Common myeloid progenitor, CD34-positive (primary cell): ENCODE measurements around the gene NOP53.

Source experiments
- CTCF ChIA-PET: fragments of 350-600 bp; sonication (Branson Sonifier 250); formaldehyde crosslinking; loops from one replicate; lab custom pipeline; 2021; ENCODE audit warnings: antibody characterized with exemption; lab: Charles Lee
- POLR2A ChIA-PET: fragments of 350-600 bp; sonication (Branson Sonifier 250); formaldehyde crosslinking; loops from one replicate; lab custom pipeline; 2021; ENCODE audit warnings: antibody characterized with exemption; lab: Charles Lee
- DNase-seq, 3 donors: peaks; one replicate each; pipeline versions ENCODE4 v3.0.0 to v3.0.0-alpha.2; 2013
- H3K27ac ChIP-seq, 2 experiments: 1 replicate in 1 of 2; 2 replicates in 1 of 2; pipeline ENCODE4 v1.7.0; 2013; ENCODE audit warnings: inconsistent platforms in 2 of 2, low read length in 2 of 2, mild to moderate bottlenecking in 2 of 2, low read depth in 1 of 2, moderate library complexity in 1 of 2; ENCODE audit not compliant: severe bottlenecking in 2 of 2, insufficient read depth in 1 of 2, poor library complexity in 1 of 2
- H3K27me3 ChIP-seq, 5 experiments: replicated peaks in 2 of 5; 1 replicate in 3 of 5; 2 replicates in 2 of 5; pipeline versions ENCODE4 v1.6.1 to v1.7.0; 2013; ENCODE audit warnings: low read length in 4 of 5, mild to moderate bottlenecking in 2 of 5, moderate library complexity in 2 of 5, inconsistent platforms in 1 of 5; ENCODE audit not compliant: insufficient read depth in 5 of 5, control insufficient read depth in 4 of 5
- H3K36me3 ChIP-seq, 4 experiments: 1 replicate in 2 of 4; 2 replicates in 2 of 4; pipeline versions ENCODE4 v1.6.1 to v1.7.0; 2013; ENCODE audit warnings: low read length in 3 of 4, control low read depth in 1 of 4, mild to moderate bottlenecking in 1 of 4; ENCODE audit not compliant: control insufficient read depth in 4 of 4, insufficient read depth in 4 of 4
- H3K4me1 ChIP-seq, 4 experiments: 1 replicate in 3 of 4; 2 replicates in 1 of 4; pipeline versions ENCODE4 v1.6.1 to v1.7.1; 2013; ENCODE audit warnings: low read length in 3 of 4, mild to moderate bottlenecking in 3 of 4, control low read depth in 1 of 4, inconsistent platforms in 1 of 4, moderate library complexity in 1 of 4; ENCODE audit not compliant: control insufficient read depth in 4 of 4, insufficient read depth in 4 of 4; ENCODE audit errors: control extremely low read depth in 1 of 4
- H3K4me3 ChIP-seq, 7 experiments: 1 replicate in 4 of 7; 2 replicates in 3 of 7; pipeline versions ENCODE4 v1.5.1 to v1.7.0; 2013; ENCODE audit warnings: mild to moderate bottlenecking in 7 of 7, low read length in 6 of 7, moderate library complexity in 6 of 7, inconsistent platforms in 2 of 7, low read depth in 2 of 7, control low read depth in 1 of 7; ENCODE audit not compliant: insufficient read depth in 4 of 7, control insufficient read depth in 1 of 7; ENCODE audit errors: extremely low read depth in 1 of 7
- H3K9me3 ChIP-seq, 5 experiments: 1 replicate in 4 of 5; 2 replicates in 1 of 5; pipeline versions ENCODE4 v1.6.1 to v1.7.1; 2013; ENCODE audit warnings: low read length in 4 of 5, mild to moderate bottlenecking in 2 of 5, inconsistent platforms in 1 of 5, low read depth in 1 of 5, moderate library complexity in 1 of 5; ENCODE audit not compliant: control insufficient read depth in 4 of 5, insufficient read depth in 2 of 5; ENCODE audit errors: control extremely low read depth in 1 of 5
- WGBS: methylation state at CpG from one replicate; pipeline ENCODE4 v1.1.5; 2013; ENCODE audit not compliant: insufficient coverage; 5-methylcytosine and 5-hydroxymethylcytosine counted together

NOP53 gene

DNA sequence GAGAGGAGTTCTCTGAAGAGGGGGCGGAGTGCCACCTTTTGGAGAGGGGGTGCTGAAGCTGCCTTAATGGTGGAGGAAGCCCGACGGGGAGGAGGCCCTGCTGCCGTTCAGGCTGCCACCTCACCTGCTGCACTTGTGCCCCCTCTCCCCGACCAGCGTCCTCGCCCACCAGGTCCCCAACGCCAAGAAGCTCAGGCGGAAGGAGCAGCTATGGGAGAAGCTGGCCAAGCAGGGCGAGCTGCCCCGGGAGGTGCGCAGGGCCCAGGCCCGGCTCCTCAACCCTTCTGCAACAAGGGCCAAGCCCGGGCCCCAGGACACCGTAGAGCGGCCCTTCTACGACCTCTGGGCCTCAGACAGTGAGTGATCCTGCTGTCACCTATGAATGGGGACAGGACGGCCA is 5.4 kb downstream of the NOP53 start:
- DNase-seq = no peak
- H3K9me3 ChIP-seq = no peaks in the 10 kb centered on the region
- peaks cover 15 to 80% (median 62%) of the 10 kb centered on the region in 4 experiments for H3K36me3 ChIP-seq
- ChIA-PET POLR2A (no interaction called here), CTCF (no interaction called here)
- no peak overlapping the region for H3K4me3 ChIP-seq
- peaks cover 3 to 10% (median 8%) of the 10 kb centered on the region in 4 experiments for H3K4me1 ChIP-seq
- H3K27ac ChIP-seq = no peak overlapping the region
- WGBS = 99% methylated on average over 14 of the region's 18 CpGs
- no peaks in the 10 kb centered on the region for H3K27me3 ChIP-seq

DNA sequence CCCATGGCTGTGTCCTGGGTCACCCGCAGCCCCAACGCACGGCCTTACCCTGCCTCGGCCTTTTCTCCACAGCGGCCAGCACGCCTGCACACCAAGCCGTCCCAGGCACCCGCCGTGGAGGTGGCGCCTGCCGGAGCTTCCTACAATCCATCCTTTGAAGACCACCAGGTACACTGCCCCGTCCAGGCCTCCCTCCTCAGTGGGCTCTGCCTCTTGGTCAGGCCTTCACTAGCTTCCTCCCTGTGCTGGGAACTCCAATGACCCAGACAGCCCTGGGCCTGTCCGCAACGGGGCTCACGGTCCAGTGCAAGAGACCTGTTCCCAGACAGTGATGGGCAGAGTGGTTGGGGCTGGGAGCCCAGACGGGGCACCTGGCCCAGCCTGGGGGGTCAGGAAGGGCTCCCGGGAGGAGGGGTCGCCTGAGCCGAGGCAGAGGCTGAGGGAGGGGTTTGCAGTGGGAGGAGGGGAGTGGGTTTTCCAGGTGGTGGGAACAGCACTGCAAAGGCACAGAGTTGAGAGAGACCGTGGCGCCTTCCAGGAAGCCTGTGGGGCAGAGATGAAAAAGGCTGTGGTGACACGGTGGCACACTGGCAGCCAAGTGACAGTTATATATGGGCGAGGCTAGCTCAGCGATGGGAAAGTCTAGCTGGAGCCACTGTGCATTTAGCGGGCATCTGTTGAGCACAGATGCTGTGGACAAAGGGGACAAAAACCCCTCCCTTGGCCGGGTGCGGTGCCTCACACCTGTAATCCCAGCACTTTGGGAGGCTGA is 7.3 kb downstream of the NOP53 start:
- Histone ChIP-seq H3K36me3 (peaks cover 10 to 92% (median 78%) of the 10 kb centered on the region in 4 experiments), H3K27ac (no peak overlapping the region), H3K4me1 (no peaks in the 10 kb centered on the region), H3K27me3 (no peaks in the 10 kb centered on the region), H3K9me3 (no peaks in the 10 kb centered on the region), H3K4me3 (no peak overlapping the region)
- POLR2A ChIA-PET = no interaction called here
- 77% methylated on average over 13 of the region's 27 CpGs for WGBS
- DNase-seq = peak in 2 of 3 donors; percentile 28 to 49
- CTCF ChIA-PET = interaction anchor here (1.1 to 1.2 kb wide), 2 partner anchors 10 to 41 kb away, joined by 3 read pairs; no protein-coding TSS in a partner anchor

DNA sequence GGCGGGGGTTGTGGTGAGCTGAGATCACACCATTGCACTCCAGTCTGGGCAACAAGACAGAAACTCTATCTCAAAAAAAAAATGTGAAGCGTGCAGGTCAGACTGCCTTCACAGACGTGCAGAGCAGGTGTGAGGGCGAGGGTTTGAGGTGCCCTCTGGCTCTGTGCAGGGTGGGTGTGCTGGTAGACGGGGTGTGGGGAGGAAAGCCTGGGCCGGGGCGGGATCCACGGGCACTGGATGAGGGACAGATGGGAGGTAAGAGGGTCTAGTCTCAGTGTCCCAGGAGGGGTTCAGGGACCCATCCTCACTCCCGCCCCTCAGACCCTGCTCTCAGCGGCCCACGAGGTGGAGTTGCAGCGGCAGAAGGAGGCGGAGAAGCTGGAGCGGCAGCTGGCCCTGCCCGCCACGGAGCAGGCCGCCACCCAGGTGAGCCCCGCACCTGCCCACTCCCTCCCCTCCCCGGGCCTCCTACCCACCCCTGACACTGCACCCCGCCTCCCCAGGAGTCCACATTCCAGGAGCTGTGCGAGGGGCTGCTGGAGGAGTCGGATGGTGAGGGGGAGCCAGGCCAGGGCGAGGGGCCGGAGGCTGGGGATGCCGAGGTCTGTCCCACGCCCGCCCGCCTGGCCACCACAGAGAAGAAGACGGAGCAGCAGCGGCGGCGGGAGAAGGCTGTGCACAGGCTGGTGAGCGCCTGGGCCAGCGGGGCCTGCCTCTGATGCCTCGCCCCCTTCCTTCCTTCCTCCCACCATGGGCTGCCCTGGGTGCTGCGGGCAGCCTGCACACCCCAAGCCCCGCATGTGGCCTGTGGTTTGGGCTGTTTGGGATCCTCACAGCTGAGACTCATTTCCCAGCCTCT is 9.1 kb downstream of the NOP53 start:
- Histone ChIP-seq H3K9me3 (peaks cover 0 to 2% (median 0%) of the 10 kb centered on the region in 5 experiments), H3K4me1 (no peaks in the 10 kb centered on the region), H3K27me3 (no peaks in the 10 kb centered on the region), H3K36me3 (peaks cover 8 to 93% (median 82%) of the 10 kb centered on the region in 4 experiments), H3K4me3 (no peak overlapping the region), H3K27ac (no peak overlapping the region)
- POLR2A ChIA-PET = no interaction called here
- DNase-seq = no peak
- over 99% methylated on average over 14 of the region's 37 CpGs for WGBS
- CTCF ChIA-PET = interaction anchor here (1.1 kb wide), 1 partner anchor 8 kb away, joined by 3 read pairs; no protein-coding TSS in a partner anchor

DNA sequence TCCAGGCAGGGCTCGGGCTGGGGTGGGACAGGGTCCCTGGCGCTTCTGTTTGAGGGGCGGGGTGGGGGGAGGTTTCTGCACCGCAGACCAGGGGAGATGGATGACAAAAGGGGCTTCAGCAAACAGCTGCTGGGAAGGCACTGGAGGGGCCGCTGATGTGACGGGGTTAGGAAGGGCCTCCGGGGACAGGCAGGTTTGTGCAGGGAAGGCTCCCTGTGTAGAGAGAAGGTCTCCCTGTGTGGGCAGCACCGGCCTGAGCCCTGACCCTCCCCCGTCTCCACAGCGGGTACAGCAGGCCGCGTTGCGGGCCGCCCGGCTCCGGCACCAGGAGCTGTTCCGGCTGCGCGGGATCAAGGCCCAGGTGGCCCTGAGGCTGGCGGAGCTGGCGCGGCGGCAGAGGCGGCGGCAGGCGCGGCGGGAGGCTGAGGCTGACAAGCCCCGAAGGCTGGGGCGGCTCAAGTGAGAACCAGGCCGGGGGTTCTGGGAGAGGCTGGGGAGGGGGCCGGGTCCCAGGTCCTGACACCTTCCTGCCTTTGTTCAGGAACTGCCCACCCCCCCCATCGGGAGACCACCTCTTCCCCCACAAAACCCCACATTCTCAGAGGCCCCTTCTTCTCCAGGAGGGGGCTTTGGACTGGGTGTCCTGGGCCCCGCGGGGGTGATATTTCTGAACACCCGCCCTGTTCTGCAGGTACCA is 9.9 kb downstream of the NOP53 start:
- Histone ChIP-seq H3K36me3 (peaks cover 8 to 86% (median 74%) of the 10 kb centered on the region in 4 experiments), H3K4me3 (no peak overlapping the region), H3K27me3 (no peaks in the 10 kb centered on the region), H3K4me1 (no peaks in the 10 kb centered on the region), H3K9me3 (peaks cover 0 to 2% (median 0%) of the 10 kb centered on the region in 5 experiments), H3K27ac (no peak overlapping the region)
- DNase-seq = no peak
- 91% methylated on average over 23 of the region's 36 CpGs for WGBS
- ChIA-PET POLR2A (interaction anchor here (1.4 kb wide), 1 partner anchor 11 kb away, joined by 4 read pairs; no protein-coding TSS in a partner anchor), CTCF (interaction anchor here (0.6 to 1.4 kb wide), 3 partner anchors 41 to 102 kb away, joined by 3 to 5 read pairs (median 4); no protein-coding TSS in a partner anchor)

DNA sequence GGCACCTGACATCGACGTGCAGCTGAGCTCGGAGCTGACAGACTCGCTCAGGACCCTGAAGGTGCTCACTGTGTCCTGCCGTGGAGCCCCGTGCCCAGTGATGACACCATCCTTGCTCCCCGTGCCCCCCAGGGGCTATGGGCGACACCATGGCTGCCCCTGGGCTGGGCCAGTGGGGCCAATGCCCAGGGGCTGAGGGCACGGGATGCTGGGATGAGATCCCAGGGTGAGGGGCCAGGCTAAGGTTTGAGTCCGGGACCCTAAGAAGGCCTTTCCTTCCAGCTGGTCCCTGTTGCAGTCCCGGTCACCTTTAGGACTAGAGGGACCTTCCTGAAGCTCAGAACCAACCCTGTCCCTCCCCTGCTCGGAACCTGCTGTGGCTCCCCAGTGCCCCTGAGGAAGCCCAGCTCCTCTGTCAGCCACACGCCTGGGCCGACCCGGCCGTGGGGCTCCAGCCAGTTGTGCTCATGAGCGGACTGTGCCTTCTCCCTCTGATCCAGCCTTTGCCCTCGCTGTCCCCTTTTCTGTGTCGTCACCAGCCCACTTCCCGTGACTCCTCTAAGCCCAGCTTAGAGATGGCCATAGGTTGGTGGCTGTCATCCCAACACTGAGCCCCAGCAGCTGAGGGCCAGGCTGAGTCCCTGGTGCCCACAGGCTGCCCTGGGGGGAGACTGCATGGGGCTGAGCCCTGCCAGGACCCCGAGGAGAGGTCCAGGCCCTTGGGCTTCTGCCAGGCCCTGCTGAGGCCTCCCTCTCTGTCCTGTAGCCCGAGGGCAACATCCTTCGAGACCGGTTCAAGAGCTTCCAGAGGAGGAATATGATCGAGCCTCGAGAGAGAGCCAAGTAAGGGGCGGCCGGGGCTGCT is 10.6 kb downstream of the NOP53 start:
- Histone ChIP-seq H3K9me3 (peaks cover 0 to 2% (median 0%) of the 10 kb centered on the region in 5 experiments), H3K27ac (no peak overlapping the region), H3K4me1 (no peaks in the 10 kb centered on the region), H3K27me3 (no peaks in the 10 kb centered on the region), H3K4me3 (no peak overlapping the region), H3K36me3 (peaks cover 4 to 80% (median 67%) of the 10 kb centered on the region in 4 experiments)
- 97% methylated on average over 25 of the region's 28 CpGs for WGBS
- no peak for DNase-seq
- ChIA-PET CTCF (interaction anchor here (0.6 to 1.7 kb wide), 5 partner anchors 9 to 103 kb away, joined by 3 to 5 read pairs (median 4); no protein-coding TSS in a partner anchor), POLR2A (interaction anchor here (0.5 to 1.4 kb wide), 3 partner anchors 10 to 508 kb away, joined by 3 to 4 read pairs (median 3); no protein-coding TSS in a partner anchor)

DNA sequence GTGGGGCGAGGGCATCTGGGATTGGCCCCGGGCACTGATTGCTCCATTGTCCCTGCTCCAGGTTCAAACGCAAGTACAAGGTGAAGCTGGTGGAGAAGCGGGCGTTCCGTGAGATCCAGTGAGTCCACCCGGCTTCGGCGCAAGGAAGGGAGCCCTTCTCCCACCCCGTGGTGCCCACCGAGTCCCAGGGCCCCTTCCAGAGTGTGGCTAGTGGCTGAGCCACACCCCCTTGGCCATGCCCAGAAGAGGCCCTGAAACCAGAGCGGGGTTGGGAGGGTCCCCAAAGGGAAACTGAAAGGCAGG is 11.2 kb downstream of the NOP53 start:
- CTCF ChIA-PET = interaction anchor here (0.9 to 1.7 kb wide), 4 partner anchors 9 to 44 kb away, joined by 3 to 5 read pairs (median 4); partner anchors contain the start of gene SELENOW
- peaks cover 3 to 74% (median 62%) of the 10 kb centered on the region in 4 experiments for H3K36me3 ChIP-seq
- no peaks in the 10 kb centered on the region for H3K27me3 ChIP-seq
- H3K9me3 ChIP-seq = peaks cover 0 to 2% (median 0%) of the 10 kb centered on the region in 5 experiments
- no peaks in the 10 kb centered on the region for H3K4me1 ChIP-seq
- WGBS = over 99% methylated on average over 12 of the region's 12 CpGs
- POLR2A ChIA-PET = interaction anchor here (1.2 to 1.4 kb wide), 2 partner anchors 9 kb away, joined by 3 to 4 read pairs; no protein-coding TSS in a partner anchor
- no peak overlapping the region for H3K4me3 ChIP-seq
- no peak for DNase-seq
- no peak overlapping the region for H3K27ac ChIP-seq
